ENCODE data around the gene AUNIP.

DNA sequence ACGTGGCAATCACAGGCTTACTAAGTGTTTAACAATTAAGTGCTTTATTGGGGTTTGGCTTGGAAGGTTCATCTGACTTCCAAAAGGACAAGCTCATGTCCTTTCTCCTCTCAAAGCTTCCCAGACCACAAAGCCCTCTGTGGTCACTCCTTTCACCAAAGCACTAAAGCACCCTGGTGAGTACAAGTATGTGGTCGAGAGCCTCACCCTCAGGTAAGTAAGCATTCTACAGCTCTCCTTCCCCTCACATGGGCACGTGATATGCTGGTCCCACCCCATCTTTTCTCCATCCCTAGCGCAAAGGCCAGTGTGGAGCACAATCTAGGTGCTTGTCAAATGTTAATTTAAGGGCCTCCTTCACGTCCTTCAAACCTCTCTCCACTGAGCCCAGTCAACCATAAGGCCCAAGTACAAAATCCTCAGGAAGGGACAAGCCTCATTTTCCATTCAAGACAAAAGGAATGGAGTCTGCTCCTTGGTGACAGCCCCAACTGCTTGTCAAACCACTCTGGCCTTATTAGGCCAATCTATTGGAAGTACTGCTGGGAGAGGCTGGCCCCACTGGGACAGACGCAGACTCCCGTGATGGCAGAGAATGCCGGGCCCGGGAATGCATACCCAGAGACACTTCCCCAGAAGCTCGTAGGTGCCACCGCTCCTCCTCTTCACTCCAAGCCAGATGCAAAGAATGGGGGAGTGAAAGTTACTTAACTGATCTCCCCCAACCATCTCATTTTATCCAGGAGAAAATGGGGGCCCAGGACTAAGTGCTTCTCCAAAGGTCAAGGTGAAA, 39.2 kb upstream of the AUNIP start:
- TF ChIP-seq ZNF274 (IDR thresholded peaks at IDR 0.05; ENCODE audit: low read depth, low read length) (no peak), YY1 (IDR thresholded peaks at IDR 0.05; ENCODE audit: insufficient read depth, insufficient read length) (no peak)
